ENCODE measurements around the gene ACTN4. TPM values are rescaled to one million over a fixed set of nuclear protein-coding genes. Genes with fewer than 3 reads are reported as not detected.

Gene ACTN4
- total and polyA plus RNA-seq, 2 experiments from 2014 or later = 68.9 to 427 TPM

GRCh38 chr19:38655148-38655824 lies 7.8 kb downstream of the ACTN4 start:
- Histone ChIP-seq H3K4me2 (peak overlapping the region; percentile 100), H3K27ac (ENCODE audit: low read depth) (peak overlapping the region; percentile 57), H3K4me3 (peak overlapping the region; percentile 32), H3K27me3 (ENCODE audit: insufficient read depth) (no peaks in the 10 kb centered on the region), H3K36me3 (ENCODE audit: insufficient read depth) (0 out of 2 replicates have a peak, but pooled peaks cover 4% of the 10 kb centered on the region), H3K4me1 (ENCODE audit: insufficient read depth) (peaks cover 93% of the 10 kb centered on the region), H3K9me2 (ENCODE audit: insufficient read depth) (no peaks in the 10 kb centered on the region), H3K79me2 (replicated peaks; ENCODE audit: insufficient read depth) (peaks cover 100% of the 10 kb centered on the region), H4K20me1 (replicated peaks; ENCODE audit: insufficient read depth) (peaks cover 86% of the 10 kb centered on the region), H3F3A (replicated peaks; ENCODE audit: low read depth) (peaks cover 4% of the 10 kb centered on the region), H2AFZ (no peak overlapping the region)
- Mint-ChIP-seq H3K27me3 (ENCODE audit: insufficient read depth, low read depth, poor library complexity) (peaks cover 8% of the 10 kb centered on the region), H3K4me3 (peak overlapping the region; percentile 46), H3K27ac (peak overlapping the region; percentile 89), H3K4me1 (peaks cover 93% of the 10 kb centered on the region), H3K9me3 (no peaks in the 10 kb centered on the region), H3K36me3 (ENCODE audit: low read depth) (peaks cover 34% of the 10 kb centered on the region)
- ATAC-seq (no peak; the same call in 2 of the 3 replicates), DNase-seq (ENCODE audit: low spot score) (no peak)
- TF ChIP-seq CREB1 (CRISPR knock-in tag; IDR thresholded peaks at IDR 0.05; ENCODE audit: low read depth) (no peak), JUNB (IDR thresholded peaks at IDR 0.05; ENCODE audit: unreplicated experiment) (no peak), POLR2AphosphoS5 (IDR thresholded peaks at IDR 0.05; ENCODE audit: low read depth) (no peak), CTCF (conservative IDR thresholded peaks at IDR 0.05; ENCODE audit: low read depth in 2 of 2) (no peak), EZH2phosphoT487 (IDR thresholded peaks at IDR 0.05; ENCODE audit: unreplicated experiment) (no peak), EZH2 (IDR thresholded peaks at IDR 0.05; ENCODE audit: low read depth, unreplicated experiment) (no peak), ETS1 (IDR thresholded peaks at IDR 0.05) (no peak), ZNF462 (CRISPR knock-in tag; IDR thresholded peaks at IDR 0.05) (no peak), ZNF331 (CRISPR knock-in tag; IDR thresholded peaks at IDR 0.05; ENCODE audit: low read depth) (no peak), ZNF114 (CRISPR knock-in tag; IDR thresholded peaks at IDR 0.05) (no peak), REST (IDR thresholded peaks at IDR 0.05; ENCODE audit: unreplicated experiment) (no peak), STAT1 (IDR thresholded peaks at IDR 0.05; ENCODE audit: unreplicated experiment) (no peak)

Data from GM23338 (cell line).